ENCODE data around the gene MDM1. TPM values are rescaled to one million over a fixed set of nuclear protein-coding genes. Genes with fewer than 3 reads are reported as not detected.

The MDM1 gene
- polyA plus RNA-seq, 1 experiment: 8.5 TPM

GRCh38 chr12:68293347-68293746 is 38.8 kb downstream of the MDM1 start:
- no peak for DNase-seq (ENCODE audit: low read depth)
- ChIA-PET POLR2A (no interaction called here), CTCF (interaction anchor here (1.0 to 1.1 kb wide), 2 partner anchors 8 to 70 kb away, joined by 3 read pairs; no protein-coding TSS in a partner anchor)
- Histone ChIP-seq H3K36me3 (ENCODE audit: control insufficient read depth, insufficient read depth, low read length) (no peaks in the 10 kb centered on the region), H3K27me3 (ENCODE audit: control insufficient read depth, insufficient read depth, low read length) (no peaks in the 10 kb centered on the region), H3K4me3 (ENCODE audit: low read depth, low read length) (no peak overlapping the region)
- TF ChIP-seq, protein P1, sequence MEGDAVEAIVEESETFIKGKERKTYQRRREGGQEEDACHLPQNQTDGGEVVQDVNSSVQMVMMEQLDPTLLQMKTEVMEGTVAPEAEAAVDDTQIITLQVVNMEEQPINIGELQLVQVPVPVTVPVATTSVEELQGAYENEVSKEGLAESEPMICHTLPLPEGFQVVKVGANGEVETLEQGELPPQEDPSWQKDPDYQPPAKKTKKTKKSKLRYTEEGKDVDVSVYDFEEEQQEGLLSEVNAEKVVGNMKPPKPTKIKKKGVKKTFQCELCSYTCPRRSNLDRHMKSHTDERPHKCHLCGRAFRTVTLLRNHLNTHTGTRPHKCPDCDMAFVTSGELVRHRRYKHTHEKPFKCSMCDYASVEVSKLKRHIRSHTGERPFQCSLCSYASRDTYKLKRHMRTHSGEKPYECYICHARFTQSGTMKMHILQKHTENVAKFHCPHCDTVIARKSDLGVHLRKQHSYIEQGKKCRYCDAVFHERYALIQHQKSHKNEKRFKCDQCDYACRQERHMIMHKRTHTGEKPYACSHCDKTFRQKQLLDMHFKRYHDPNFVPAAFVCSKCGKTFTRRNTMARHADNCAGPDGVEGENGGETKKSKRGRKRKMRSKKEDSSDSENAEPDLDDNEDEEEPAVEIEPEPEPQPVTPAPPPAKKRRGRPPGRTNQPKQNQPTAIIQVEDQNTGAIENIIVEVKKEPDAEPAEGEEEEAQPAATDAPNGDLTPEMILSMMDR (IDR thresholded peaks at IDR 0.05; ENCODE audit: insufficient read depth, low read depth, low read length): no peak

GRCh38 chr12:68292151-68292943 is 39.8 kb downstream of the MDM1 start:
- no peak for DNase-seq (ENCODE audit: low read depth)
- ChIA-PET POLR2A (no interaction called here), CTCF (interaction anchor here (0.9 to 1.1 kb wide), 2 partner anchors 7 to 12 kb away, joined by 3 read pairs; no protein-coding TSS in a partner anchor)
- no peak overlapping the region for H3K4me3 ChIP-seq (ENCODE audit: low read depth, low read length)
- TF ChIP-seq, protein P1 (IDR thresholded peaks at IDR 0.05; ENCODE audit: insufficient read depth, low read depth, low read length): no peak
- H3K27me3 ChIP-seq (ENCODE audit: control insufficient read depth, insufficient read depth, low read length): no peaks in the 10 kb centered on the region
- no peaks in the 10 kb centered on the region for H3K36me3 ChIP-seq (ENCODE audit: control insufficient read depth, insufficient read depth, low read length)

DNA sequence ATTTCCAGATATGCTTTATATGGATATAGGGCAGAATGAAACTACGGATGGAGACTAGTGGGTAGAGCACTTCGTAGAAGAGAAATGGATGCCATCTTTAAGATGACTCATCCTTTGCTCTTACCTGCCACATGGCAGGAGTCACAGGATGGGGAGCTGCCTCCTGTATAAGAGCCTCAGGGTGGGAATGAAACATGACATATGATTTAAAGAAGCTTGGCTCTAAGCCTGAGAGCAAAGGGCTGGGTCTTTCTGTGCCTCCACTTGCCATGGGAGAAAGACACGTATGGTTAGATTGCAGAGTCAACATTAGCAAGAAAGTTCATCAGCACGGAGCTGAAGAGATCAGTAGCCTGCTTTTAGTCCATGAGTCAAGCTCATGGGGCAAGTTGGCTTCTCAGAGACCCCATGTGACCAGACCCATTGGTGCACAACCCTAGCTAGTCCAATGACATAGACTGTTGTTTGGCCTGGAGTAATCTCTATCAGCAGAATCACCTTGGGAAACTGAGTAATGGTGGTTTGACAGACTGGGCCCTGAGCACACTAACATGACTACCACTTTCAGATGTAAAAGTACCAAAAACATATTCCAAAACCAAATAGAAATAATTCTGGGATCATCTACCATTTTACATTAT is 40.6 kb downstream of the MDM1 start:
- no peak overlapping the region for H3K4me3 ChIP-seq (ENCODE audit: low read depth, low read length)
- no peaks in the 10 kb centered on the region for H3K27me3 ChIP-seq (ENCODE audit: control insufficient read depth, insufficient read depth, low read length)
- TF ChIP-seq, protein P1 (IDR thresholded peaks at IDR 0.05; ENCODE audit: insufficient read depth, low read depth, low read length): no peak
- no peaks in the 10 kb centered on the region for H3K36me3 ChIP-seq (ENCODE audit: control insufficient read depth, insufficient read depth, low read length)
- no peak for DNase-seq (ENCODE audit: low read depth)
- CTCF ChIA-PET: interaction anchor here (0.9 kb wide), 1 partner anchor 11 kb away, joined by 3 read pairs; no protein-coding TSS in a partner anchor
- POLR2A ChIA-PET: no interaction called here

DNA sequence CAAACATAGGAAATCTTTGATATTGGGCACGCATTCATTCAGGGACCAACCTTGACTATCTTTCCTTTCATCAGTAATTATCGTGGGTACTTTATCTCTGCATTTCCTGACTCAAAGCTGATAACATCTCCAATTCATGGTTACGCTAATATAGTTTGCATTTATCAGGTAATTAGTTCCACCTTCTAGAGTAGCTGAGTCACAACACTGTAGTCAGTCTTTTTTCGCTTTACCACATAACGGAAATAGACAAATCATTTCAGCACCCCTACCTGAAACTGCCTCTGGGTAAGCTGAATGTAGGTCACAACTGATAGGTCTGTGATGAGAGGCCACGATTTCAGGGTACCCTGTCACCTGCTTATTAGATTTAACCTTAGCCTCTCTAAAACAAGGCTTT is 42.0 kb downstream of the MDM1 start:
- H3K27me3 ChIP-seq (ENCODE audit: control insufficient read depth, insufficient read depth, low read length): no peaks in the 10 kb centered on the region
- POLR2A ChIA-PET: interaction anchor here (0.6 kb wide), 1 partner anchor 8 kb away, joined by 3 read pairs; no protein-coding TSS in a partner anchor
- H3K36me3 ChIP-seq (ENCODE audit: control insufficient read depth, insufficient read depth, low read length): no peaks in the 10 kb centered on the region
- TF ChIP-seq, protein P1 (IDR thresholded peaks at IDR 0.05; ENCODE audit: insufficient read depth, low read depth, low read length): no peak
- no peak overlapping the region for H3K4me3 ChIP-seq (ENCODE audit: low read depth, low read length)
- CTCF ChIA-PET: interaction anchor here (0.7 to 1.2 kb wide), 2 partner anchors 53 to 66 kb away, joined by 4 to 5 read pairs; no protein-coding TSS in a partner anchor
- DNase-seq (ENCODE audit: low read depth): no peak

DNA sequence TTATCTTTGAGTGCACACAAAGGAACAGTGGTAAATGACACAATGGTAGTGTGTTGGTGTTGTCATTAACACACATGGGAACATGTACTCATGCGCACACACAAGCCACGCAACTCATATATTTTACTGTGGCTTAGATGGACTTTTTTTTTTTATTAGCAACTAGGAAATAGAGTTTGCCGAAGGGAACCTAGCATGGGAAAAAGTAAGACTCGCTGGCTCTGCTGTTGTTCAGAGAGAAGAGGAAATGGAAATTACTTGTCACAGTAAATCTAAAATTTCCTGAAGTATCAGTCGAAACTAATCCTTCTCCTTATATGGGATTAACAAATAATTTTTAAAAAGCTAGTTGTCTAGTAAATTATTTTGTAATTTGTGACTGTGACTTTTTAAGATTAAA is 45.1 kb downstream of the MDM1 start:
- Histone ChIP-seq H3K36me3 (ENCODE audit: control insufficient read depth, insufficient read depth, low read length) (no peaks in the 10 kb centered on the region), H3K4me3 (ENCODE audit: low read depth, low read length) (no peak overlapping the region), H3K27me3 (ENCODE audit: control insufficient read depth, insufficient read depth, low read length) (no peaks in the 10 kb centered on the region; the same call in 1 of the 2 replicates)
- ChIA-PET CTCF (interaction anchor here (1.0 kb wide), 1 partner anchor 9 kb away, joined by 3 read pairs; no protein-coding TSS in a partner anchor), POLR2A (no interaction called here)
- DNase-seq (ENCODE audit: low read depth): no peak
- TF ChIP-seq, protein P1 (IDR thresholded peaks at IDR 0.05; ENCODE audit: insufficient read depth, low read depth, low read length): no peak
